Gastroesophageal sphincter (tissue), 3 donors: ENCODE data around the gene EVC.

Source experiments
- CTCF ChIP-seq, 4 experiments: fragments of 200-600 bp in 2 of 4; fragments of 450-650 bp in 2 of 4; sonication (generic) in 1 of 4; IDR thresholded peaks; one replicate each; pipeline ENCODE4 v1.5.1; 2017 to 2019; ENCODE audit warnings: antibody characterized with exemption in 4 of 4, mild to moderate bottlenecking in 2 of 4, moderate library complexity in 2 of 4
- EP300 ChIP-seq: sonication (generic); formaldehyde crosslinking; IDR thresholded peaks from one replicate; pipeline ENCODE4 v1.6.1; 2017; ENCODE audit warnings: antibody characterized with exemption, mild to moderate bottlenecking
- POLR2AphosphoS5 ChIP-seq: sonication (generic); formaldehyde crosslinking; IDR thresholded peaks from one replicate; pipeline ENCODE4 v1.6.1; 2017; ENCODE audit warnings: antibody characterized with exemption

DNA sequence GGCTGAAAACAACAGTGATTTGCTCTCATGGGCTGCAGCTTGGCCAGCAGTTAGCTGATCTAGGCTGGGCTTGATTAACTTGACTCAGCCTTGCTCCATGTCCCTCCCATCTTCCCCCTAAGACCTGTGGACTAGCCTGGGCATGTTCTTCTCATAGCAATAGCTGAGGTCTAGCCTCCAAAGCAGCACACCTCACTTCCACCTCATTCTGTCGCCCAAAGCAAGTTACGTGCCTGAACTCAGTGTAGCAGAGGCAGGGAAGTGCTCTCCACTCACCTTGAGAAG lies 62.2 kb downstream of the EVC start:
- TF ChIP-seq CTCF (IDR thresholded peaks at IDR 0.05) (no peak), EP300 (no peak), POLR2AphosphoS5 (no peak)
